ENCODE results near the gene SORCS2.

SORCS2 gene

DNA sequence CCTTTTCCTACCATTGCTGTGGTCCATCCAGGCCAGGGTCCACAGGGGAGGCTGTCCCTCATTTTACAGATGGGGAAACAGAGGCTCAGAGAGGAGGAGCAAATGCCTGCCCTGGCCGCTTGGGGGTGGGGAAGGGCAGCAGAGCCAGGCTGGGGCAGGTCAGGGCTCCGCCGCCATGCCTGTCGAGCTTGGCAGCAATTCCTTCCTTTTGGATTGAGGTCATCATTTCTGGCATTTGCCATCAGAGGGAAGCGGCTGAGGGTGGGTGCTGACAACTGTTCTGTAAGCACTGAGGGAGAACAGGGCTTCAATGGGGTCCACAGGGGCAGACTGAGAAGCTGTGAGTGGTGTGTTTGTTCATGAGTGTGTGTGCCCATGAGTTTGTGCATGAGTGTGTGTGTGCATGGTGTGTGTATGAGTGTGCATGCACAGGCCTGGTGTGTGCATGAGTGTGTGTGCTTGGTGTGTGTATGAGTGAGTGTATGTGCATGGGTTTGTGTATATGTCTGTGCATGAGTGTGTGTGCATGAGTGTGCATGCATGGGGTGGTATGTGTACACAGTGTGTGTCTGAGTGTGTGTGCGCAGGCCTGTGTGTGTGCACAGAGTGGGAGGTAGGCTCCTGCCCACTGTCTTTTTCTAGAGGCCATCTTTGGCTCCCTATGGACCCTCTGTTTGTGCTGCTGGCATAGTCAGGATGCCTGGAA lies 115.2 kb downstream of the SORCS2 start:
- H3K9me3 ChIP-seq (ENCODE audit: low read length) = no peaks in the 10 kb centered on the region
- H3K36me3 ChIP-seq (ENCODE audit: insufficient read depth, low read length) = no peaks in the 10 kb centered on the region
- no peak overlapping the region for H2AFZ ChIP-seq (ENCODE audit: low read length)
- no peaks in the 10 kb centered on the region for H3F3A ChIP-seq (ENCODE audit: insufficient read depth, low read length)
- no peak overlapping the region for H3K4me3 ChIP-seq (ENCODE audit: low read depth, low read length, poor library complexity, severe bottlenecking)
- H3K27me3 ChIP-seq (ENCODE audit: insufficient read depth, low read length) = no peaks in the 10 kb centered on the region
- H3K4me2 ChIP-seq (ENCODE audit: low read length) = no peak overlapping the region
- H3K9ac ChIP-seq (ENCODE audit: low read length) = no peak overlapping the region
- no peaks in the 10 kb centered on the region for H4K20me1 ChIP-seq (ENCODE audit: insufficient read depth, low read length)
- H3K79me2 ChIP-seq (ENCODE audit: insufficient read depth, low read length) = no peaks in the 10 kb centered on the region
- H3K9me2 ChIP-seq (ENCODE audit: low read depth, low read length) = no peaks in the 10 kb centered on the region
- H3K4me1 ChIP-seq (ENCODE audit: insufficient read depth, low read length, severe bottlenecking) = no peaks in the 10 kb centered on the region
- H3K27ac ChIP-seq (ENCODE audit: low read depth, low read length, poor library complexity, severe bottlenecking) = no peak overlapping the region
- TF ChIP-seq EZH2 (IDR thresholded peaks at IDR 0.05; ENCODE audit: borderline replicate concordance, low read length) = no peak
- TF ChIP-seq, protein P1, sequence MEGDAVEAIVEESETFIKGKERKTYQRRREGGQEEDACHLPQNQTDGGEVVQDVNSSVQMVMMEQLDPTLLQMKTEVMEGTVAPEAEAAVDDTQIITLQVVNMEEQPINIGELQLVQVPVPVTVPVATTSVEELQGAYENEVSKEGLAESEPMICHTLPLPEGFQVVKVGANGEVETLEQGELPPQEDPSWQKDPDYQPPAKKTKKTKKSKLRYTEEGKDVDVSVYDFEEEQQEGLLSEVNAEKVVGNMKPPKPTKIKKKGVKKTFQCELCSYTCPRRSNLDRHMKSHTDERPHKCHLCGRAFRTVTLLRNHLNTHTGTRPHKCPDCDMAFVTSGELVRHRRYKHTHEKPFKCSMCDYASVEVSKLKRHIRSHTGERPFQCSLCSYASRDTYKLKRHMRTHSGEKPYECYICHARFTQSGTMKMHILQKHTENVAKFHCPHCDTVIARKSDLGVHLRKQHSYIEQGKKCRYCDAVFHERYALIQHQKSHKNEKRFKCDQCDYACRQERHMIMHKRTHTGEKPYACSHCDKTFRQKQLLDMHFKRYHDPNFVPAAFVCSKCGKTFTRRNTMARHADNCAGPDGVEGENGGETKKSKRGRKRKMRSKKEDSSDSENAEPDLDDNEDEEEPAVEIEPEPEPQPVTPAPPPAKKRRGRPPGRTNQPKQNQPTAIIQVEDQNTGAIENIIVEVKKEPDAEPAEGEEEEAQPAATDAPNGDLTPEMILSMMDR (IDR thresholded peaks at IDR 0.05; ENCODE audit: low read length) = no peak

DNA sequence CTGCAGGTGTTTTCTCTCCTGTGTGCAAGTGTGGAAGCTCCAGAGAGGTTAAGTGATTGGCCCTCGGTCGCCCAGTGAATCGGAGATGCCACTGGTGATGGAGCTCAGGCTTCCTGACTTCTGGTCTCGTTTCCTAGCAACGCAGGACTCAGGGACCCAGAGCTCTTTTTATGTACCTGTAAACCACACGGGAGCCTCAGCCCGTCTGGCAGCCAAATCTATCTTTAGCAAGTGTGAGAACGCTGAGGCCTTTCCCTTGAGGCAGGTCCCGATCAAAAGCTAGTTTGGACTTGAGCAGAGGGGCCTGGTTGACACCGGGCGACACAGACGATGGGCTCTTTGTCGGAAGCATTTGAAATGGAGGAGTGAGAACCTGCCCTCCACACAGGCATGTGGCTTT lies 116.8 kb downstream of the SORCS2 start:
- no peak overlapping the region for H3K4me2 ChIP-seq (ENCODE audit: low read length)
- H3K36me3 ChIP-seq (ENCODE audit: insufficient read depth, low read length) = no peaks in the 10 kb centered on the region
- no peak overlapping the region for H3K27ac ChIP-seq (ENCODE audit: low read depth, low read length, poor library complexity, severe bottlenecking)
- no peak overlapping the region for H2AFZ ChIP-seq (ENCODE audit: low read length)
- no peaks in the 10 kb centered on the region for H4K20me1 ChIP-seq (ENCODE audit: insufficient read depth, low read length)
- TF ChIP-seq EZH2 (IDR thresholded peaks at IDR 0.05; ENCODE audit: borderline replicate concordance, low read length) = no peak
- TF ChIP-seq, protein P1 (IDR thresholded peaks at IDR 0.05; ENCODE audit: low read length) = no peak
- no peaks in the 10 kb centered on the region for H3F3A ChIP-seq (ENCODE audit: insufficient read depth, low read length)
- H3K9ac ChIP-seq (ENCODE audit: low read length) = no peak overlapping the region
- H3K9me3 ChIP-seq (ENCODE audit: low read length) = no peaks in the 10 kb centered on the region
- no peaks in the 10 kb centered on the region for H3K79me2 ChIP-seq (ENCODE audit: insufficient read depth, low read length)
- no peaks in the 10 kb centered on the region for H3K9me2 ChIP-seq (ENCODE audit: low read depth, low read length)
- no peaks in the 10 kb centered on the region for H3K4me1 ChIP-seq (ENCODE audit: insufficient read depth, low read length, severe bottlenecking)
- no peaks in the 10 kb centered on the region for H3K27me3 ChIP-seq (ENCODE audit: insufficient read depth, low read length)
- H3K4me3 ChIP-seq (ENCODE audit: low read depth, low read length, poor library complexity, severe bottlenecking) = no peak overlapping the region

- H3K79me2 ChIP-seq (ENCODE audit: insufficient read depth, low read length) = no peaks in the 10 kb centered on the region
- H3K9ac ChIP-seq (ENCODE audit: low read length) = no peak overlapping the region
- H3K36me3 ChIP-seq (ENCODE audit: insufficient read depth, low read length) = no peaks in the 10 kb centered on the region
- H3K4me2 ChIP-seq (ENCODE audit: low read length) = no peak overlapping the region
- no peak overlapping the region for H3K4me3 ChIP-seq (ENCODE audit: low read depth, low read length, poor library complexity, severe bottlenecking)
- no peak for TF ChIP-seq EZH2 (IDR thresholded peaks at IDR 0.05; ENCODE audit: borderline replicate concordance, low read length)
- TF ChIP-seq, protein P1 (IDR thresholded peaks at IDR 0.05; ENCODE audit: low read length) = no peak
- no peaks in the 10 kb centered on the region for H3K4me1 ChIP-seq (ENCODE audit: insufficient read depth, low read length, severe bottlenecking)
- no peak overlapping the region for H3K27ac ChIP-seq (ENCODE audit: low read depth, low read length, poor library complexity, severe bottlenecking)
- no peaks in the 10 kb centered on the region for H3K27me3 ChIP-seq (ENCODE audit: insufficient read depth, low read length)
- no peak overlapping the region for H2AFZ ChIP-seq (ENCODE audit: low read length)
- no peaks in the 10 kb centered on the region for H4K20me1 ChIP-seq (ENCODE audit: insufficient read depth, low read length)
- H3F3A ChIP-seq (ENCODE audit: insufficient read depth, low read length) = no peaks in the 10 kb centered on the region
- no peaks in the 10 kb centered on the region for H3K9me2 ChIP-seq (ENCODE audit: low read depth, low read length)
- H3K9me3 ChIP-seq (ENCODE audit: low read length) = no peaks in the 10 kb centered on the region
Observed at GRCh38 chr4:7309636-7310390, 117.5 kb downstream of the SORCS2 start.

All from OCI-LY1 (cell line).